HG03457 (cell line): ENCODE measurements around the gene SLC17A5.
"Not testable (repeated sequence)": the region's sequence is repeated elsewhere in the genome, so short reads cannot be mapped to it uniquely, and the experiment has no call there.

Source experiments
- ATAC-seq: cut with Tn5 transposase; IDR thresholded peaks from one replicate; pipeline ENCODE4 v1.9.1; 2021; ENCODE audit warnings: moderate number of reproducible peaks; ENCODE audit not compliant: unreplicated experiment

The SLC17A5 gene

GRCh38 chr6:73569121-73569520 lies 84.7 kb downstream of the SLC17A5 start:
- no peak for ATAC-seq

GRCh38 chr6:73566954-73567591 lies 86.7 kb downstream of the SLC17A5 start:
- ATAC-seq = no peak

- not testable (repeated sequence) for ATAC-seq
Observed at GRCh38 chr6:73566486-73566871, 87.3 kb downstream of the SLC17A5 start.

GRCh38 chr6:73565767-73566485 lies 87.9 kb downstream of the SLC17A5 start:
- ATAC-seq = no peak

GRCh38 chr6:73564578-73565345 lies 89.0 kb downstream of the SLC17A5 start:
- no peak for ATAC-seq

- ATAC-seq = no peak
Observed at GRCh38 chr6:73562558-73562957, 91.2 kb downstream of the SLC17A5 start.

- ATAC-seq = no peak
Observed at GRCh38 chr6:73560853-73561407, 92.9 kb downstream of the SLC17A5 start.

- no peak for ATAC-seq
Observed at GRCh38 chr6:73560182-73560732, 93.5 kb downstream of the SLC17A5 start.

- not testable (repeated sequence) for ATAC-seq
Observed at GRCh38 chr6:73559399-73559794, 94.4 kb downstream of the SLC17A5 start.

- ATAC-seq = no peak
Observed at GRCh38 chr6:73558624-73559398, 95.0 kb downstream of the SLC17A5 start.

GRCh38 chr6:73556836-73557235 lies 97.0 kb downstream of the SLC17A5 start:
- ATAC-seq = no peak

GRCh38 chr6:73555380-73555949 lies 98.3 kb downstream of the SLC17A5 start:
- ATAC-seq = not testable (repeated sequence)

- not testable (repeated sequence) for ATAC-seq
Observed at GRCh38 chr6:73551115-73551514, 102.7 kb downstream of the SLC17A5 start.

GRCh38 chr6:73548458-73549446 lies 105.0 kb downstream of the SLC17A5 start:
- ATAC-seq = no peak

GRCh38 chr6:73547036-73547435 lies 106.8 kb downstream of the SLC17A5 start:
- ATAC-seq = no peak
